HUES64 (cell line): Measurements from ENCODE around the gene PDE4B.
"Not testable (repeated sequence)": the region's sequence is repeated elsewhere in the genome, so short reads cannot be mapped to it uniquely, and the experiment has no call there.

Experiments used
- H3K27ac ChIP-seq: 2 replicates; pipeline ENCODE4 v1.7.0; 2013; ENCODE audit warnings: low read depth, low read length, inconsistent platforms
- H3K27me3 ChIP-seq: 2 replicates; pipeline ENCODE4 v1.6.1; 2013; ENCODE audit warnings: mild to moderate bottlenecking, low read length; ENCODE audit not compliant: insufficient read depth
- H3K36me3 ChIP-seq: 2 replicates; pipeline ENCODE4 v1.6.1; 2013; ENCODE audit warnings: mild to moderate bottlenecking, low read length; ENCODE audit not compliant: insufficient read depth
- H3K4me1 ChIP-seq: 2 replicates; pipeline ENCODE4 v1.6.1; 2013; ENCODE audit warnings: mild to moderate bottlenecking, low read length, moderate library complexity; ENCODE audit not compliant: insufficient read depth
- H3K4me3 ChIP-seq: 2 replicates; pipeline ENCODE4 v1.5.1; 2013; ENCODE audit warnings: mild to moderate bottlenecking, low read length, moderate library complexity
- H3K9ac ChIP-seq: 2 replicates; pipeline ENCODE4 v1.6.1; 2013; ENCODE audit warnings: mild to moderate bottlenecking, low read depth, low read length
- H3K9me3 ChIP-seq: 2 replicates; pipeline ENCODE4 v1.6.1; 2013; ENCODE audit warnings: low read depth, low read length; ENCODE audit not compliant: insufficient read depth
- WGBS: fragments of 150-250, 120-280 bp; methylation state at CpG from one replicate; pipeline ENCODE4 v1.1.7; 2013; ENCODE audit warnings: missing lambda C conversion rate; 5-methylcytosine and 5-hydroxymethylcytosine counted together

Gene PDE4B

GRCh38 chr1:66136423-66136822 is 343.7 kb downstream of the PDE4B start:
- H3K36me3 ChIP-seq, H3K4me1 ChIP-seq, H3K27me3 ChIP-seq, H3K4me3 ChIP-seq, H3K9me3 ChIP-seq, H3K27ac ChIP-seq, H3K9ac ChIP-seq: not testable (repeated sequence)
- 98% methylated on average over 3 of the region's 4 CpGs for WGBS

- Histone ChIP-seq H3K9ac (no peak overlapping the region), H3K4me1 (no peaks in the 10 kb centered on the region), H3K4me3 (no peak overlapping the region), H3K27me3 (no peaks in the 10 kb centered on the region), H3K9me3 (no peaks in the 10 kb centered on the region), H3K27ac (no peak overlapping the region), H3K36me3 (no peaks in the 10 kb centered on the region)
- WGBS = 93% methylated on average over 2 of the region's 2 CpGs
These were observed 344.5 kb downstream of the PDE4B start for GRCh38 chr1:66137235-66137634.

- Histone ChIP-seq H3K9ac (no peak overlapping the region), H3K27ac (no peak overlapping the region), H3K4me1 (no peaks in the 10 kb centered on the region), H3K27me3 (no peaks in the 10 kb centered on the region), H3K4me3 (no peak overlapping the region), H3K36me3 (no peaks in the 10 kb centered on the region), H3K9me3 (no peaks in the 10 kb centered on the region)
These were observed 345.9 kb downstream of the PDE4B start for GRCh38 chr1:66138613-66139012.

GRCh38 chr1:66140072-66140471 is 347.4 kb downstream of the PDE4B start:
- no peak overlapping the region for H3K9ac ChIP-seq
- no peaks in the 10 kb centered on the region for H3K27me3 ChIP-seq
- no peaks in the 10 kb centered on the region for H3K36me3 ChIP-seq
- H3K4me3 ChIP-seq = no peak overlapping the region
- WGBS = 80% methylated on average over 5 of the region's 5 CpGs
- no peaks in the 10 kb centered on the region for H3K9me3 ChIP-seq
- no peak overlapping the region for H3K27ac ChIP-seq
- no peaks in the 10 kb centered on the region for H3K4me1 ChIP-seq

- WGBS = 45% methylated on average over 2 of the region's 2 CpGs
- H3K36me3 ChIP-seq = no peaks in the 10 kb centered on the region
- no peak overlapping the region for H3K27ac ChIP-seq
- H3K9ac ChIP-seq = no peak overlapping the region
- H3K4me1 ChIP-seq = no peaks in the 10 kb centered on the region
- H3K4me3 ChIP-seq = no peak overlapping the region
- H3K27me3 ChIP-seq = no peaks in the 10 kb centered on the region
- H3K9me3 ChIP-seq = no peaks in the 10 kb centered on the region
These were observed 351.0 kb downstream of the PDE4B start for GRCh38 chr1:66143651-66144050.

GRCh38 chr1:66147226-66147835 is 354.6 kb downstream of the PDE4B start:
- WGBS = 98% methylated on average over 4 of the region's 4 CpGs
- Histone ChIP-seq H3K4me3 (no peak overlapping the region), H3K27me3 (no peaks in the 10 kb centered on the region)

GRCh38 chr1:66152034-66152433 is 359.3 kb downstream of the PDE4B start:
- Histone ChIP-seq H3K4me1 (no peaks in the 10 kb centered on the region), H3K9me3 (no peaks in the 10 kb centered on the region), H3K9ac (no peak overlapping the region), H3K27me3 (no peaks in the 10 kb centered on the region), H3K4me3 (no peak overlapping the region), H3K36me3 (no peaks in the 10 kb centered on the region), H3K27ac (no peak overlapping the region)

More at GRCh38 chr1:66147226-66147835, 354.6 kb downstream of the PDE4B start:
- Histone ChIP-seq H3K4me1 (no peaks in the 10 kb centered on the region), H3K36me3 (no peaks in the 10 kb centered on the region), H3K9me3 (no peaks in the 10 kb centered on the region), H3K27ac (no peak overlapping the region), H3K9ac (no peak overlapping the region)

- Histone ChIP-seq H3K9ac (no peak overlapping the region), H3K9me3 (no peaks in the 10 kb centered on the region), H3K27me3 (no peaks in the 10 kb centered on the region), H3K4me1 (no peaks in the 10 kb centered on the region), H3K27ac (no peak overlapping the region), H3K36me3 (no peaks in the 10 kb centered on the region), H3K4me3 (no peak overlapping the region)
- 88% methylated on average over 3 of the region's 3 CpGs for WGBS
These were observed 361.7 kb downstream of the PDE4B start for GRCh38 chr1:66154394-66154793.

- Histone ChIP-seq H3K36me3 (no peaks in the 10 kb centered on the region), H3K27ac (no peak overlapping the region), H3K27me3 (no peaks in the 10 kb centered on the region), H3K9me3 (no peaks in the 10 kb centered on the region), H3K4me3 (no peak overlapping the region), H3K9ac (no peak overlapping the region), H3K4me1 (no peaks in the 10 kb centered on the region)
- no CpG with 5 or more reads among the region's 1 CpG for WGBS
These were observed 363.4 kb downstream of the PDE4B start for GRCh38 chr1:66156144-66156543.

GRCh38 chr1:66159800-66160199 is 367.1 kb downstream of the PDE4B start:
- Histone ChIP-seq H3K9ac (no peak overlapping the region), H3K9me3 (no peaks in the 10 kb centered on the region), H3K4me3 (no peak overlapping the region), H3K4me1 (no peaks in the 10 kb centered on the region), H3K27me3 (no peaks in the 10 kb centered on the region), H3K36me3 (no peaks in the 10 kb centered on the region), H3K27ac (no peak overlapping the region)
- WGBS = 63% methylated on average over 1 of the region's 1 CpG

- no peak overlapping the region for H3K27ac ChIP-seq
- H3K9ac ChIP-seq = no peak overlapping the region
- WGBS = 100% methylated on average over 1 of the region's 1 CpG
- H3K36me3 ChIP-seq = no peaks in the 10 kb centered on the region
- no peaks in the 10 kb centered on the region for H3K27me3 ChIP-seq
- H3K4me1 ChIP-seq = no peaks in the 10 kb centered on the region
- H3K4me3 ChIP-seq = no peak overlapping the region
- H3K9me3 ChIP-seq = no peaks in the 10 kb centered on the region
These were observed 368.0 kb downstream of the PDE4B start for GRCh38 chr1:66160719-66161118.

GRCh38 chr1:66166753-66167152 is 374.1 kb downstream of the PDE4B start:
- Histone ChIP-seq H3K9ac (no peak overlapping the region), H3K4me3 (no peak overlapping the region), H3K4me1 (peaks cover 4% of the 10 kb centered on the region; the same call in 1 of the 2 replicates), H3K27ac (no peak overlapping the region), H3K9me3 (no peaks in the 10 kb centered on the region), H3K36me3 (no peaks in the 10 kb centered on the region), H3K27me3 (no peaks in the 10 kb centered on the region)
- WGBS = 100% methylated on average over 2 of the region's 3 CpGs
